ENCODE data around the gene FOXK1. TPM values are rescaled to one million over a fixed set of nuclear protein-coding genes. Genes with fewer than 3 reads are reported as not detected.

FOXK1 gene
- total and polyA plus RNA-seq, 8 donors, result 2.9 to 88.1 (median 21.6) TPM

GRCh38 chr7:4725850-4726450 is 43.9 kb downstream of the FOXK1 start:
- Histone ChIP-seq H3K36me3 (peaks cover 0 to 40% (median 15%) of the 10 kb centered on the region in 4 donors), H3K27me3 (no peaks in the 10 kb centered on the region), H3K9me3 (no peaks in the 10 kb centered on the region), H3K4me1 (peaks cover 18 to 86% (median 53%) of the 10 kb centered on the region in 4 donors), H3K27ac (peak overlapping the region; percentile 87 to 96 (median 93)), H3K4me3 (peak overlapping the region; percentile 47 to 57 (median 52))
- TF ChIP-seq EP300 (IDR thresholded peaks at IDR 0.05), result no peak
- no peak for TF ChIP-seq POLR2A (IDR thresholded peaks at IDR 0.05)
- TF ChIP-seq POLR2AphosphoS5 (IDR thresholded peaks at IDR 0.05), result peak in 1 of 3 donors; percentile 58
- TF ChIP-seq, protein P1, sequence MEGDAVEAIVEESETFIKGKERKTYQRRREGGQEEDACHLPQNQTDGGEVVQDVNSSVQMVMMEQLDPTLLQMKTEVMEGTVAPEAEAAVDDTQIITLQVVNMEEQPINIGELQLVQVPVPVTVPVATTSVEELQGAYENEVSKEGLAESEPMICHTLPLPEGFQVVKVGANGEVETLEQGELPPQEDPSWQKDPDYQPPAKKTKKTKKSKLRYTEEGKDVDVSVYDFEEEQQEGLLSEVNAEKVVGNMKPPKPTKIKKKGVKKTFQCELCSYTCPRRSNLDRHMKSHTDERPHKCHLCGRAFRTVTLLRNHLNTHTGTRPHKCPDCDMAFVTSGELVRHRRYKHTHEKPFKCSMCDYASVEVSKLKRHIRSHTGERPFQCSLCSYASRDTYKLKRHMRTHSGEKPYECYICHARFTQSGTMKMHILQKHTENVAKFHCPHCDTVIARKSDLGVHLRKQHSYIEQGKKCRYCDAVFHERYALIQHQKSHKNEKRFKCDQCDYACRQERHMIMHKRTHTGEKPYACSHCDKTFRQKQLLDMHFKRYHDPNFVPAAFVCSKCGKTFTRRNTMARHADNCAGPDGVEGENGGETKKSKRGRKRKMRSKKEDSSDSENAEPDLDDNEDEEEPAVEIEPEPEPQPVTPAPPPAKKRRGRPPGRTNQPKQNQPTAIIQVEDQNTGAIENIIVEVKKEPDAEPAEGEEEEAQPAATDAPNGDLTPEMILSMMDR (IDR thresholded peaks at IDR 0.05), result no peak
- intact Hi-C loops (cut with DNase I; ENCODE audit: low total_unique reads), result no loop called here
- peak in 1 of 2 donors; percentile 65 for DNase-seq
- 32 to 51% (median 42%) methylated on average over 15 of the region's 15 CpGs for WGBS, 5 donors

DNA sequence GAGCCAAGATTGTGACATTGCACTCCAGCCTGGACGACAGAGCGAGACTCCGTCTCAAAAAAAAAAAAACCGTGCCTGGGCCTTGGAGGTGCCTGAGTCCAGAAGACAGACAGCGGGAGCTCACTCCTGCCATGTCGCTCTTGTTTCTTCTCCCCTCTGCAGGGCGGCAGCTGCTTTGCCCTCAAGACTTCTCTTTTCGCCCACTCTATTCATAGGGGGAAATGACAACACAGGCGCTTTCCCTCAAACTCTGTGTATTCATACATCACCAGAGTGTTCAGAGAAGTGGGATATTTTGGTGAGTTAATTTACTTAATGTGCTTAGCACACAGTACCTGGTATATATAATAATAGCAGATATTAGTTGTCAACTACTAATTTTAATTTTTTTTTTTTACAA is 44.5 kb downstream of the FOXK1 start:
- Histone ChIP-seq H3K27ac (peak overlapping the region in 4 of 5 donors; percentile 92 to 96 (median 94)), H3K4me3 (no peak overlapping the region), H3K27me3 (no peaks in the 10 kb centered on the region), H3K9me3 (no peaks in the 10 kb centered on the region), H3K4me1 (peaks cover 18 to 87% (median 55%) of the 10 kb centered on the region in 4 donors), H3K36me3 (peaks cover 0 to 39% (median 15%) of the 10 kb centered on the region in 4 donors)
- DNase-seq, result peak in 1 of 2 donors; percentile 13
- intact Hi-C loops (cut with DNase I; ENCODE audit: low total_unique reads), result no loop called here
- no peak for TF ChIP-seq EP300 (IDR thresholded peaks at IDR 0.05)
- TF ChIP-seq POLR2A (IDR thresholded peaks at IDR 0.05), result no peak
- TF ChIP-seq, protein P1 (IDR thresholded peaks at IDR 0.05), result no peak
- TF ChIP-seq POLR2AphosphoS5 (IDR thresholded peaks at IDR 0.05), result no peak
- 79 to 95% (median 92%) methylated on average over 9 of the region's 9 CpGs for WGBS, 5 donors

DNA sequence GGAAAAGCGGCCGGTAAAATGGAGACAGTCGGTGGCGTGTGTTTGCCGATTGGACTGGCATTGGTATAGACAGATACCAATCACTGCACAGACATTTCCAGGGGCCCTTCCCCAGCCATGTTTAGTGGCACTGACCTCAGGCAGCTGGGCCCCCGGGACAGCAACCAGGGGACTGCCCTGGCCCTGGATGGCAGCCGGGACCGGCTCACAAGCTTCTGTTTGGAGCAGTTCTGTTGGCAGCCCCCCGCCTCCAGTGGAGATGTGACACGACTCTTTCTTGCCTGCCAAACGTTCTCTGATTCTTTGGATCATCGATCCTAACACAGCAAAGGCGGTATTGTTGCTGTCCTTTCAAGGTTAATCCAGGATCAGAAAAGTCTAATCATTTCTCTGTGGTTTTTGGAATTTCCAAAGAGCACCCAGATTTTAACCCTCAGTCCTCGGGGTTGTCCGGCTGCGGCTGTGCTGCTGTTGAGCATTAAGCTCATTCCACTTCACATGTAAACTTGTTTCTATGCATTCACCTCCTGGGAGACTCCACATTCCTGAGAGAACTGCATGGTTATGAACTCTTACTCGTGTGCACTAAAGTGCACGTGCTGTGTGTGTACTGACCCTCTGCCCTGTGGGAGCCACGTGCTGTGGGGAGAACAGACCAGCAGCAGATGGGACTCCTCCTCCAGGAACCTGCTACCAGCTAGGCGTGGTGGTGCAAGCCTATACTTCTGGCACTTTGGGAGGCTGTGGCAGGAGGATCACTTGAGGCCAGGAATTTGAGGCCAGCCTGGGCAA is 46.0 kb downstream of the FOXK1 start:
- intact Hi-C loops (cut with DNase I; ENCODE audit: low total_unique reads), result no loop called here
- DNase-seq, result no peak
- Histone ChIP-seq H3K4me1 (peaks cover 18 to 76% (median 49%) of the 10 kb centered on the region in 4 donors), H3K27ac (peak overlapping the region in 3 of 5 donors; percentile 10 to 94 (median 93)), H3K9me3 (no peaks in the 10 kb centered on the region), H3K4me3 (no peak overlapping the region), H3K36me3 (peaks cover 0 to 25% (median 4%) of the 10 kb centered on the region in 4 donors), H3K27me3 (no peaks in the 10 kb centered on the region)
- TF ChIP-seq POLR2AphosphoS5 (IDR thresholded peaks at IDR 0.05) (no peak), EP300 (IDR thresholded peaks at IDR 0.05) (no peak), POLR2A (IDR thresholded peaks at IDR 0.05) (no peak)
- TF ChIP-seq, protein P1 (IDR thresholded peaks at IDR 0.05), result no peak
- 80 to 94% (median 85%) methylated on average over 20 of the region's 20 CpGs for WGBS, 5 donors

DNA sequence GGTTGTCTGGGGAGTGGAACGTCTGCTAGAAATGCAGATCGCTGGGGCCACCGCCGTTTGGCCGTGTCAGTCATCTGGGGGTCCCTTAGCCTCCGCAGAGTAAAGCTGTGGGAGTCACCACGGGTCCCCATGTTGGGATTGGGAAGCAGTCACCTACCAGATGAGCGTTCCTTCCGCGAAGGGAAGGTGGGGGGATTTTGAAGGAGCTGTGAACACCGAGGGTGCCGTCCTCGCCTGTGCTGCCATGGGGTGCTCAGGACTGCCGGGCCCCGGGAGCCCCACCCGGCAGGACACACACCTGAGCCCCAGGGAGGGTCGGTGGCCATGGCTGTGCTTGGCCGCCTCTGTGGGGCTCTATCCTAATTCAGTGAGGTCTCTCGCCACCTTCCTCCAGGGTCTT is 47.2 kb downstream of the FOXK1 start:
- TF ChIP-seq POLR2AphosphoS5 (IDR thresholded peaks at IDR 0.05) (no peak), POLR2A (IDR thresholded peaks at IDR 0.05) (no peak), EP300 (IDR thresholded peaks at IDR 0.05) (no peak)
- TF ChIP-seq, protein P1 (IDR thresholded peaks at IDR 0.05), result no peak
- Histone ChIP-seq H3K27ac (peak overlapping the region in 3 of 5 donors; percentile 11 to 93 (median 16)), H3K27me3 (no peaks in the 10 kb centered on the region), H3K36me3 (peaks cover 0 to 24% (median 4%) of the 10 kb centered on the region in 4 donors), H3K4me1 (peaks cover 16 to 66% (median 41%) of the 10 kb centered on the region in 4 donors), H3K4me3 (no peak overlapping the region), H3K9me3 (no peaks in the 10 kb centered on the region)
- no peak for DNase-seq
- intact Hi-C loops (cut with DNase I; ENCODE audit: low total_unique reads), result no loop called here
- 82 to 89% (median 85%) methylated on average over 7 to 19 of the region's 19 CpGs for WGBS, 5 donors
